ENCODE measurements around the gene NKAIN2.

Gene NKAIN2

DNA sequence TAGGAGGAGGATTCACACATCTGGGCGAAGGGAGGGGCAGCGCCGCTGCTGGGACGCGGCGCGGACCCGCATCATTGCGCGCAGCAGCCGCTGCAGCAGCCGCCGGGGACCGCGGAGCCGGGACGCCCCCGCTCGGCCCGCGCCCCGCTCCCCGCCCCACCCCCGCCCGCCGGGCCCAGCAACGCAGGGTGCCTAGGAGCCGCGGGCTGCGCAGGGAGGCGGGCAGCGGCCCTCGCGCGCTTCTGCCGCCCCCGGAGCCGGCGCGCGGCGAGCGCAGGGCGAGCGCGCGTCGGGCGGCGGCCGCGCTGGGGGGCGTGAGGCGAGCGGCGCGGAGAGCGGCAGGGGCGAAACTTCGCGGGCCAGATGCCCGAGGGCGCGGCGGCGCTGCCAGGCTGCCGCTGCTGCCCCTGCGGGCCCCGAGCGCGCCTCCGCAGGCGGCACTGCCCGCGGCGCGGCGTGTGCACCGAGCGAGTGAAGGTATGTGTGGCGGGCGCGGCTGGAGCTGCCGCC, at the start of gene NKAIN2:
Gene NKAIN2, plus strand, starts transcription at position 362 of the 510 bp plus-strand sequence.
- DNase-seq (ENCODE audit: low read depth in 2 of 2): no peak

DNA sequence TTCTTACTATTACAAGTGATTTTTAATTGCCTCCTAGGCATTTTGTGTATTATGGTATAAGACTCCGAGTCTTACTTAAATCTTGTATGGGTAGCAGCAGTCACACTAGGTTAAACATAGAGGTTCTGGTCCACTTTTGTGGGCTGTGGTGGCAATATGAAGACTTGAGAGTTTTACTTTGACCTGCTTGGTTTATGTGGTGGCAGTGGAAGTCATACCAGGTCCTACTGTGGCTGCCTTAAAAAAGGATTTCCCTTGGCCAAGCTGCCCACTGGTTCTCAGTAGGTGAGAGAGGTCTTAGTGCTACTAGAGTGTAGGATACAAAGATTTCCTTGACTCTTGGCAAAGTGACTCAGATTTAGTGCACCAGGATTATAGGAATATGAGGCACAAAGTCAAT, 44.2 kb upstream of the NKAIN2 start:
- no peak for DNase-seq (ENCODE audit: low read depth in 2 of 2)

DNA sequence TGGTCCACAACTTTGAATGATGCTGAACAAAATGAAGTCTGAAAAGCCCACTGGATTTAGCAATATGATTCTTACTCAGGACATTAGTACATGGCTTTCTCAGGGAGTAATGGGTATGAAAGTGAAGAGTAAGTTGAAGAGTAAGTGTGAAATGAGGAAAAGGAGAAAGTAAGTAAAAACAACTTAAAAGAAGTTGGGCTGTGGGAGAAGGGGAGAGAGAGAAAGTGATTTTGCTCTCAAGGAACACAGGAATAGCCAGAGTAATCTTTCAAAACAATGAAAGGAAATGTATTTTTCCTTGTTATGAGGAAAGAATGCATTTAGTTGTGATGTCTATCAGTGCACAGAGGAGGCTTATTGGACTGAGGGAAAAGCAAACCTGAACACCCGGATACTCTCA, 39.8 kb upstream of the NKAIN2 start:
- no peak for DNase-seq (ENCODE audit: low read depth in 2 of 2)

DNA sequence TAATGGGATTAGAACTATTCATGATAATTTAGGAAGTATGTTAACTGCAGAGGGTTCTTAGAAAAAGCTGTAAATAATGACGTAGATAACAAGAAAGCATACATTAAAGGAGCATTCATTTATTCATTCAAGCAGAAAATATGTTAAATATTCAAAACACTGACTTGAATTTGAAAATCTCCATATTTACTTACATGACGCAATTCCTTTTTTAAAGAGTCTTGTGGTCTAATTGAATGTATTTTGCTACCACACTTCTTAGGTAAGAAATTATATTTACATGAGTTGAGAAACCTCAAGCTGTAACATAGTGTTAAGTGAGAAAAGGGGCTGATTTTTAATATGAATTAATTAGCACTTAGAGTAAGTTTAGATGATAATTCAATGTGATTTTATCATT, 38.9 kb upstream of the NKAIN2 start:
- DNase-seq (ENCODE audit: low read depth in 2 of 2): no peak

DNA sequence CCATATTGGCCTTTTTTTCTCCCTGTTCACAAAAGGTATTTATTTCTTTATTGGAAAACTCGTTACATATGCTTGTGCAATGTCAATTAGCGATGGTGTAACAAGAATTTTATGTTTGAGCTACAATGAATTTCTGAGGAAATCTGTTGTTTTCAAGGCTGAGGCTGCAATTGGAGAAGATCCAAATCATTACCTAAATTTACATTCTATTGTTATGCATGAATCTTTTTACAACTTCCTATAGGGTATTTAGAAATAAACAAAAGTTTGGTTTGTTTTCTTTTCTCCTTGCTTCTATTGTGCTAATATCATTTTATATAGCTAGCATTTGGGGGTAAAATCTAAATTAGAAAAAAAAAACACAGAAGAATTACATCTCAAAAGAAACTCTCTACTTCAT, 34.7 kb upstream of the NKAIN2 start:
- DNase-seq (ENCODE audit: low read depth in 2 of 2): no peak

DNA sequence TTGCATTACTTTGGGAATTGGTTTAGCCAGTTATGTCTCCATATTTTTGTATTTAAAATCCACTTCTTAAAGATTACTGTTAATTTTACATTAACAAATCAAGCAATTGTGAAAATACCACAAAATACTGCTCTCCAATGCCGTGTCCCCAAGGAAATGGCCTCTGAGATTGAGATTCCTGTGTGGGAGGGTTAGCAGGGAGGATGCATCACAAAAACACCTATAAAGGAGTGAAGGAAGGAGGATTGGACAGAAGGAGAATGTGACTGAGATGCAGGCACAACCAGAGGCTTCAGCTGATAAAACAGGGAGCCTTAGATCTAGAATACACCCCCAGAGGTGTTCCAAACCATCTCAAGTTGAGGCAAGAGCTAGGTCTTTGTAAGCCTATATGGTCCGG, 34.2 kb upstream of the NKAIN2 start:
- no peak for DNase-seq (ENCODE audit: low read depth in 2 of 2)

DNA sequence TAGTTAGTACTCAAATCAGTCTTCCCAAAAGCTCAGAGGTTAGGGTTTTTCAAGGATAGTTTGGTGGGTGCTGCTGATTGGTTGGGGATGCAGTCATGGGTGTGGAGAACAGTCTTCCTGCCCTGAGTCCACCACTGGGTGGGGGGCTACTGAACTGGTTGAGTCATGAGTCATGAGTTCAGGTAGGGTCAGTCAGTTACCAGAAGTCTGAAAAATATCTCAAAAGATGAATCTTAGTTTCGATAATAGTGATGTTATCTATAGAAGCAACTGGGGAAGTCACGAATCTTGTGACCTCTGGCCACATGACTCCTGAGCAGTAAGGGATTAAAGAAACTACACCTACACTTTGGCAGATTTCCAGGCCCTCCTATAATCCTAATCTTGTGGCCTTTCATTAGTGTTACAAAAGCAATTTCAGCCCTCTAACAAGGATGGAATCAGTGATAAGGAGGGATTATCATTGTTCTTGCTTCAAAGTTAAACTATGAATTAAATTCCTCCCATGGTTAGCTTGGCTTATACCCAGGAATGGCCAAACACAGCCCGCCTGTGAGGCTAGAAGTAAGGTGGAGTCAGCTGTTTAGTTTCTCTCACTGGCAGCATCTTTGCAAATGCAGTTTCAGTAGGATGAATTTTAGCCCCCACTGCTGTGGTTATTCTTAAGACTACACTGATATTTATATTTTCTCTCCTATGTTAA, 33.3 kb upstream of the NKAIN2 start:
- no peak for DNase-seq (ENCODE audit: low read depth in 2 of 2)

DNA sequence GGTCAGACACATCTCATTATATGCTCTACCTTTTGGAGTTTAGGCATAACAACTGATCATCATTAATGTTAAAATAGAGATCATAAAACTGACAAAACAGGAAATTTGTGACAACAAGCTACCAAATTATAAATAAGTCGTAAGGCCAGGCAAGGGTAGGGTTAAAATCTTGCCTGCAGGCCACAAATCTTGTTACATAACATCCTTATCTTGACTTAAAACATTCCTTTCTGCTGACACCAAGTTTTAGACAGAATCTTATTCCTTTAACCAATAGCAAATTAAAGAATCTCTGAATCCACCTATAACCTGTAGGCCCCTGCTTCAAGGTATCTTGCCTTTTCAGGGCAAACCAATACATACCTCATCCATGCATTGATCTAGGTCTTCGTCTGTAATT, 32.5 kb upstream of the NKAIN2 start:
- no peak for DNase-seq (ENCODE audit: low read depth in 2 of 2)

DNA sequence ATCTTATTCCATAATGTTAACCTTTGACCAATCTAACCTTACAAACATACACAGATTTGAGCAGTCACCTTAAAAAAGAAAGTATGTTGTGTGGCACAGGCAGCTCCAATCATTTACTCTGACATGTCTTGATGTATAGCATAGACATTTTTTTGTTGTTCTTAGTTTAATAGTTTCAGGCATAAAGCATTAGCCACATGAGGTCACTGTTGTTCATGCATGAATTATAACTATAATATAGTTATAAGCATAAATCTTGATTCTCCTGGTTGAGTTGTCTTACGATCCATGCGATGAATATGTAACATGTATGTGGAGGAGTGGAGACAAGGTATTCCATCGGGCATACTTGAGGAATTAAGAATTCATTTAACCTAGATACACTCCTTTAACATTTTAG, 26.1 kb upstream of the NKAIN2 start:
- DNase-seq (ENCODE audit: low read depth in 2 of 2): no peak

DNA sequence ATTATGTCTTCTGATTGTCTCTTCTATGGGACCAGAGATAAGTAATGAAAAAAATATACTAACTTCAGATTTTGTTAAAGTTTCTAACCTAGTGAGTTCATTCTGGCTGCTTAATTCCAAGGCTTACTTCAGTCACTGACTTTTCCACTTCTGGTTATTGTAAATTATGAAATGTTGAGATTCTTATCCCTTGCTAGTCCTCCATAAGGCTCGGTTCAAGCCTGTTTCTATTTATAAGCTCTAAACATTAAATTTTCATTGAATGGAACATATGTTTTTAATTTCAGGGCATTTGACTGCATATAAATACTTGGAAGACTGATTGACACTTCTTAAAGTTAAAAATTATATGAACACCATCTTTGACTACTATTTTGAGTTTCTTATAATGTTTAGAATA, 23.6 kb upstream of the NKAIN2 start:
- DNase-seq (ENCODE audit: low read depth in 2 of 2): no peak

DNA sequence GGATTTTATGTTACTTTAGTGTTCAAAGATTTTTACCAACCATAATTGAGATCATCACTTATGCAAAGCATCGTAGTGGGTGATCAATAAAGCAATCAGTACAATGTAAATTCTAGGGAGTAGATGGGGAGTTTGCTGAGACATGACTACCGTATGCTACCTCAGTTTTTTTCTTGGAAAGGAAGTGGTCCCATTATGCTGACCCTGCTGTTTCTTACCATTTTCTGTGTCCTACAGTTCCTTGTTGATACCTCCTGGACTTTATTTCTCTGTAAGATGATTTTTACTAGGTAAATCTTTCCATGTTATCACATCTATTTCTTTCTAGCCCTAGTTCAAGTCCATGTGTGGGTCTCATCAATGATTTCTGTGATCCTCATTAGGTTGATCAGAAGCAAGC, 19.3 kb upstream of the NKAIN2 start:
- no peak for DNase-seq (ENCODE audit: low read depth in 2 of 2)

DNA sequence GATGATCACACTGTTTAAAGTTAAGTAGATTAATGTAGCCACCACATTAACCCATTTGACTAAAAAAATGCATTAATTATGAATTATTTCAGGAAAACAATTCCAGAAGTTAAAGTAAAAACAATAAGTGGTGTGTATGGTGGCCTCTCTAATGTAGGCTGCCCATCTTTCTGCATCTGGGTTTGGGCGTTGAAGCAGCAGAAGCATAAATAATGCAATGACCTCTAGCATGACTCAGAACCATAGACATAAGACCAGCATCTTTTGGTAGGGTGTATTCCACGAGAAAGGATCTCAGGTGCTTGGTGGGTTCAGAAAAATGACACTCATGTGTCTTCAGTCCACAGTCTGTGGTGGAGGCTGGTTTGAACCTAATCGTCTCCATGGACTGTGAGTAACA, 18.6 kb upstream of the NKAIN2 start:
- DNase-seq (ENCODE audit: low read depth in 2 of 2): no peak

DNA sequence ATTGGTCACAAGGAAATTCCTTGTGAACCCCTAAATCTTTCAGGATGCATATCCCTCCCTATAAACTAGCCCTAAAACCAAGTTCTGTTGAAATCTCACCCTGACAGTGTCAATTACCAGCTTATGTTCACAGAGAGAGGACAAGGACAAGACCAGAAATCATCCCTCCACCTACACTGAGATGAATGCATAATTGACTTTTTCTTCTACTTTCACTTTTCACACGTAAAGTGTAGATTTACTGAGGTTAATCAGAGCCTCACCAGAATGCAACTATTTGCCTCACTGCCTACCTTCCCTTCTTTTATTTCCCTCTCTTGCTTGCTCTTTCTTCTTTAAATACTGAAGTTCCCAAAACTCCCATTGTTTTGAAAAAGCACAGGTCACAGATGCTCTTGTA, 15.3 kb upstream of the NKAIN2 start:
- no peak for DNase-seq (ENCODE audit: low read depth in 2 of 2)

DNA sequence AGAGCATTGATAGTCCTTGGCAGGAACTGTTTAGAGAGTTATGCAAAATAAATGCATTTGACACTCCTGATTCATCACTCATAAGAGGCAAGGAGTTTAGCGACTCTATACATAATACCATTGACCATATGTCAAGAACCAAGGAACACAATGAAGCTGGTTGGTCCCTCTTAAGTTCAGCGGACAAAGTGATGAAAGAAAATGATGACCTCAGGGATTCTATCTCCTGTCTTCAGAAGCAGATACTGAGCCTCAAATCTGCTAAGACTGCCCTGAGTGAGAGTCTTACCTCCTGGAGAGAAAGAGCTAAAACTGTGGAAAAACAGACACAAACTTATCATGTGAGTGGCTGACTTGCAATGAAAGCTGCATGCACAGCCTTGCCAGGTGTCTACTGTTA, 9.5 kb upstream of the NKAIN2 start:
- no peak for DNase-seq (ENCODE audit: low read depth in 2 of 2)

DNA sequence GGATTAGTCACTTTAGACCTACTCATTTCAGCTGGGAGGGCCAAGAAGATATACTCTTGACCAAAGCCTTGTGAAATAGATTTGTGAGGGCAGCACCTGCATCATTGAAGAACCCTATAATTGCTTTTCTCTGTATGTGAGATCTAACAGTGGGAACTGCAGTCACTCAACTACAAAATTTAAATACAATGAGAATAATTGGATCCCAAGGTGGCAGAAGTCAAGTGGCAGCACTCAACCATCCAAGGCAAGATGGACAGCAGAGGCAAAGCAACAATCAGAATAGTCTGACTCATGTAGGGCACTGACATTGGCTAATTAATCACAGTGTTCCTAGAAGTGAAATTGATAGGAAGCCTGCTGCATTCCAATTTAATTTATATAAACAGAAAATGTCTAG, 8.9 kb upstream of the NKAIN2 start:
- DNase-seq (ENCODE audit: low read depth in 2 of 2): no peak

DNA sequence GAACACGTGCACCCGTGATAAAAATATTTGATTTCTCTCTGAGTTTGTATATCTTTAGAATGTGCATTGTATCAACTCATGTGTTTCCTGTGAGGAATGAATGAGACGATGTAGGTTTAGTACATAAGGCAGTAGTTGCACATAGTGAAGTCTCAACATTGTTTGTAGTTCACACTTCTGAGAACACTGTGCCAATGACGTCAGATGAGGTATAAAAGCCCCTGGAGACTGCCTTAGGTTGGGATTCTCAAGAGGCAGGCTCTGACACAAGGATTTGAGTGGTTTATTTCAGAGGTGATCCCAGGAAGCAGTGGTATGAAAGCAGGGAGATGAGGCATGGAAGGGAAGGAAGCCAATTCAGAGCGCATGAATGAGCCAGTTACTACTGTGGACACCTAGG, 2.6 kb upstream of the NKAIN2 start:
- no peak for DNase-seq (ENCODE audit: low read depth in 2 of 2)

DNA sequence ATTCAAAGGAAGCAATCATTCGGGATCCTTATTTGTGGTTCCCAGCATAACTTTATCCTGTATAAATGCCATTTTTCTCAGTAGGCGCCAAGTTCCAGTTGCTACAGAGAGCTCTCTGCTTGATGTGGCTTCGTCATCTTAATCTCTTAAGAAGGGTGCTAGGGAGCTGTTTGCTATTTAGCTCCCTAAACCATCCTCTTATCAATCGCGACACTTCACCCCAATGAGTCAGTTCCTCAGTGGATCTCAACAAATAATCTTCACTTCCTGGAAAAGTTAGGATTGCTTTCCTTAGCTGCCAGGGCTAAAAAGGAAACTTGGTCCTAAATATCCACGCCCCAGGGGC, 1.3 kb upstream of the NKAIN2 start:
- DNase-seq (ENCODE audit: low read depth in 2 of 2): no peak

DNA sequence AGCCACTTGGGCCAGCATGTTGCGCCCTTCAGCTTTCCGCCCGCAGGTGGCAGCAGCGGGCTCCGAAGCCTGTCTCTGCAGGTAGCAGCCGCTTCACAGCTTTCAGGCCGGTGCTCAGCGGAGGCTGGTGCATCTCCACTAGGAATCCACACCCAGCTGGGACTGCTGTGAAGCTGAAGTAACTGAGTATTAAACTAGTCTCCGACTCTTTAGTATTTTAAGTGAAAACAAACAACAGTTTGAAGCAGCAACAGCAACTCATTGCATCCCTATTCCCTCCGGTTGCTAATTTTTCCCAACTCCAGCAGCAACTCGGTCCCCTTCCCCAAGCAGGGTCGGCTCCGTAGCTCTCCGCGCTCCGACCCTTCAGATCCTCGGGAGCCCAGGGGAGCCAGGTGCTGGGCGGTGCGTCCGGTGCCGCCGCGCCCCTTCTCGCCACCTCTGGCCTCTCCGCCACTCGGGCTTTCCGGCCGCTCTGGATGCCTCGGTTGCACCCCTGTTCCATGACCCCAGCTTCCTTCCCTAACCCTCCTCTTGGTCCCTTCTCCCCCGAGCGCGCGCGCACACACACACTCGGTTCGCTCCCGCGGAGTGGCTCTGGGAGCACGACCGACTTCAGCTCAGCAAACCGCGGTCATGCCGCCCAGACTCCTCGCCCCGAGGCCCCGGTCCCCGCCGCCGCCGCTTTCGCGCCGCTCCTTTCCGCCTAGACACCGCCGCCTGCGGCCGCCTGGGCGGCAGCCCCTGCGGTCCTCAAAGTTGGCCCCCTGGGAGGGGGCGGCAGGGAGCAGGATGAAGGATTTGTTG, 765 bp upstream of the NKAIN2 start:
- DNase-seq (ENCODE audit: low read depth in 2 of 2): no peak

DNA sequence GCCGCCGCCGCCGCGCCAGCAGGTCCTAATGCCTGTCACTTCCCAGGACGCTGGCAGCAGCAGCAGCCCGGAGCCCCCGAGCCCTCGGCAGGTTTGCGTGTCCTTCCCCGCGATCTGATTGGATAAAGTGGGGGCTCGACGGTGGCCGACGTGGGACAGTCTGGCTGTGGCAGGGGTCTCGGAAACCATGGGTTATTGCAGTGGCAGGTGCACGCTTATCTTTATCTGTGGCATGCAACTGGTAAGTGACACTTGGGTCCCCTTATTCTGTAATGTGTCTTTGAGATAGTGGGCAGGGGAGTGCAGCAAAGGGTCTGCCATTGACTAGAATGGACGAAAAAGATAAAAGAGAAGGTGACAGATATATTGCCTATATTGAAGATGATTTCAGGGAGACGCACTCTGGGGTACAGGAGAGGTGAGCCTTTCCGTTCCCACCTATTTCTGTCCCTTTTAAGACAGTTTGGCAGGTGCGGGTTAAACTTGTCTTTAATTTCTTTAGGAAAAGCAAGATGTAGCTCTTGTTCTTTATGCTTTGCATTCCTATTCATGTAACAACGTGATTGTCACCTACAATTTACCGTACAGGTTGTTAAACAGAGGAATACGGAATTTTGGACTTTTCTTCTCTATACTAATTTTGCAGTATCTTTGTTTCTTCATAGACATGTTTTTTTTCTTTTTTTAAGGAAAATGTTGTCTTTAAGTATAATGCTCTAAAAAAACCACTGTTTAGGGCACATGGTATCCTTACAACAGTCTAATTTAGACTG, 535 bp downstream of the NKAIN2 start:
- DNase-seq (ENCODE audit: low read depth in 2 of 2): no peak

DNA sequence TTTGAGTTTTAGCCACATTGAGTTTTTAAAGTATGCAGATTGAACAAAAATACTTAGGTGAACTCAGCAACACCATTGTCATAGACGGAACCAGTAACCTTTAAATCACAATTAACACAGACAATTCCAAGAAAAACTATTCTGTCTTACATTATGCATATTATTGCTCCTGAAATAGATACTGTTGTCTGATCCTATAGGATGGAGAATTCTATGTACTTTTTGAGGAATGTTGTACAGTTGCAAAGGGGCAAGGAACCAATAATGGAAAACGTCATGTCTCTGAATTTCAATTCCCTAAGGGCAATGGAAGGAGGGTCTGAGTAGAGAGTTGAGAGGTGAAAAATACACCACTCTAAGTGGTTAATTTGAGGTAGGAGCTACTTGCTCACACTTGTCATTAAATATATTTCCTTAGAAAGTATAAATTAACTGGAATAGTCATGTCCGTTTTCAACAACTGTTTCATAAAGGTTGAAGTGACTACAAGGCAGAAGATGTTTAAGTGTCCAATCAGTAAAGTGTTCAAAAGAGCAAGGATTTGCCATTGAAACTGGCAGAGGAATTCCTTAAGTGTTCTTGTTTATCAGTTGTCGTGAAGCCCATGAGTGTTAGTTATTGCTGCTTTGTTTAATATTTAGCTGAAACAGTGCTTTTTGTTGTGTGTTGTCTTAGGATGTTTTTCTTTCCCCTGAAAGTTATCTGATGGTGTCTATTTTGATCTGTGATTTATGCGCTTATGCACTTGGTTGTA, 1.3 kb downstream of the NKAIN2 start:
- DNase-seq (ENCODE audit: low read depth in 2 of 2): no peak

DNA sequence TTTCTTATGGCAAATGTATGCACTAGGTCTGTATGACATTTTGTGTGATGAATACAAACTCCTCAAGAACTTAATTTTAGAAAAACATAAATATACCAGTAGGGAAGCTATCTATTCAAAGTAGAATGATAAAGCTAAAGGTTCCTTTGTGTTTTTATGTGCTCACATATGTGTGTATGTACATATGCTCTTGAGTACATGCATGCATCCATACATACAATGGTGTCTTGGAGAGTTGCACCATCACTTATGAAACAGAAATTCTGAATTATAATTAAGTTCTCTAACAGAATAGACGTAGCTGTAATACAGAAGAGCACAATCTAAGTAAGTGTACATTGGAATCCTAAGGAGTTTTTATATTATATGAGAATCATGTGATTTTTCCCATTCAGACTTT, 2.3 kb downstream of the NKAIN2 start:
- no peak for DNase-seq (ENCODE audit: low read depth in 2 of 2)

DNA sequence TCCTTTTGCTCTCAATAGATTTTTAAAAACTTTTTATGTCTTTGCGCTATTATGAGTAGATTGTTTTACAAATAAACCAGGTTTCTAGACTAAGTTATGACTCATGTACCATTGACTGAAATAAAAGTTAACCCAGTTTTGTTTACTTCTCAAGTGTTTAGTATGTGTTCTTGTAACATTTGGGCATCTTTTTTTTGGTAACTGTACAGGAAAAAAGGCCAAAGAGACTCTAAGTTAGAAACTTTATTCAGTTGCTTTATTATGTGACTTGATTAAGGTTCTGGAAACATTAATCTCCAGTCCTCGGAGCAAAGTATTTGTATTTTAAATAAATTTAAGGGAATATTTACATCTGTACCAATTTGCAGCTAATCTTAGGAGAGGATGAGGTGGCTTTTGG, 2.9 kb downstream of the NKAIN2 start:
- DNase-seq (ENCODE audit: low read depth in 2 of 2): no peak

Data from stimulated activated CD8-positive, alpha-beta memory T cell treated with anti-CD3 and anti-CD28 coated beads, Interleukin-15, amount 100 ng/mL, for 4 hours (primary cell).